ENCODE measurements around the gene ACSL3.

GRCh38 chr2:222960126-222960525 is 99.3 kb downstream of the ACSL3 start:
- TF ChIP-seq, protein P1, sequence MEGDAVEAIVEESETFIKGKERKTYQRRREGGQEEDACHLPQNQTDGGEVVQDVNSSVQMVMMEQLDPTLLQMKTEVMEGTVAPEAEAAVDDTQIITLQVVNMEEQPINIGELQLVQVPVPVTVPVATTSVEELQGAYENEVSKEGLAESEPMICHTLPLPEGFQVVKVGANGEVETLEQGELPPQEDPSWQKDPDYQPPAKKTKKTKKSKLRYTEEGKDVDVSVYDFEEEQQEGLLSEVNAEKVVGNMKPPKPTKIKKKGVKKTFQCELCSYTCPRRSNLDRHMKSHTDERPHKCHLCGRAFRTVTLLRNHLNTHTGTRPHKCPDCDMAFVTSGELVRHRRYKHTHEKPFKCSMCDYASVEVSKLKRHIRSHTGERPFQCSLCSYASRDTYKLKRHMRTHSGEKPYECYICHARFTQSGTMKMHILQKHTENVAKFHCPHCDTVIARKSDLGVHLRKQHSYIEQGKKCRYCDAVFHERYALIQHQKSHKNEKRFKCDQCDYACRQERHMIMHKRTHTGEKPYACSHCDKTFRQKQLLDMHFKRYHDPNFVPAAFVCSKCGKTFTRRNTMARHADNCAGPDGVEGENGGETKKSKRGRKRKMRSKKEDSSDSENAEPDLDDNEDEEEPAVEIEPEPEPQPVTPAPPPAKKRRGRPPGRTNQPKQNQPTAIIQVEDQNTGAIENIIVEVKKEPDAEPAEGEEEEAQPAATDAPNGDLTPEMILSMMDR (IDR thresholded peaks at IDR 0.05), result no peak
- TF ChIP-seq ZFX (IDR thresholded peaks at IDR 0.05; ENCODE audit: borderline replicate concordance), result no peak
